IMR-90 (cell line): ENCODE measurements around the gene MMS19. TPM values are rescaled to one million over a fixed set of nuclear protein-coding genes. Genes with fewer than 3 reads are reported as not detected.

Experiments used
- ATAC-seq: fragments of 200-7000 bp; cut with Tn5 transposase; 2 replicates; pipeline ENCODE4 v1.9.1; 2020; ENCODE audit warnings: low read depth, mild to moderate bottlenecking, moderate library complexity
- BruUV-seq: library from RNA; stranded (reverse); fragments of 400-500 nt; replicated peaks from 2 replicates; lab custom pipeline; 2021; lab: Mats Ljungman, UMichigan
- CTCF ChIA-PET: fragments of 300-600 bp; formaldehyde crosslinking; extraction: SDS; loops from one replicate; lab custom pipeline; 2021; ENCODE audit warnings: antibody characterized with exemption; lab: Yijun Ruan, JAX
- POLR2A ChIA-PET: fragments of 300-600 bp; sonication (Branson Sonifier 250); formaldehyde crosslinking; loops from one replicate; lab custom pipeline; 2022; ENCODE audit warnings: antibody characterized with exemption; ENCODE audit not compliant: unreplicated experiment; lab: Charles Lee
- DNase-seq: peaks from one replicate; pipeline ENCODE4 v3.0.0; 2013
- H2AFZ ChIP-seq: replicated peaks from 2 replicates; pipeline ENCODE3; 2013; ENCODE audit warnings: low read length, mild to moderate bottlenecking; ENCODE audit not compliant: poor library complexity
- H2AK5ac ChIP-seq: 2 replicates; pipeline ENCODE4 v1.6.1; 2013; ENCODE audit warnings: low read depth, low read length, inconsistent platforms
- H2AK9ac ChIP-seq: replicated peaks from 2 replicates; pipeline ENCODE3; 2013; ENCODE audit warnings: mild to moderate bottlenecking, low read depth, low read length, moderate library complexity; ENCODE audit not compliant: poor library complexity
- H2BK120ac ChIP-seq: 2 replicates; pipeline ENCODE4 v1.6.1; 2013; ENCODE audit warnings: low read depth, low read length, inconsistent platforms
- H2BK15ac ChIP-seq: 3 replicates; pipeline ENCODE4 v1.6.1; 2013; ENCODE audit warnings: low read depth, low read length, inconsistent platforms
- H2BK20ac ChIP-seq: 2 replicates; pipeline ENCODE4 v1.6.1; 2013; ENCODE audit warnings: low read depth, mild to moderate bottlenecking, inconsistent platforms, low read length, moderate library complexity
- H2BK5ac ChIP-seq: 2 replicates; pipeline ENCODE4 v1.6.1; 2013; ENCODE audit warnings: mild to moderate bottlenecking, low read depth, low read length, inconsistent platforms; ENCODE audit not compliant: poor library complexity, severe bottlenecking
- H3K14ac ChIP-seq: replicated peaks from 2 replicates; pipeline ENCODE4 v1.6.1; 2013; ENCODE audit warnings: low read depth, low read length, inconsistent platforms
- H3K18ac ChIP-seq: 2 replicates; pipeline ENCODE4 v1.6.1; 2013; ENCODE audit warnings: low read depth, low read length, control low read depth
- H3K23ac ChIP-seq: 2 replicates; pipeline ENCODE4 v1.6.1; 2013; ENCODE audit warnings: low read depth, low read length, inconsistent platforms
- H3K27ac ChIP-seq: 2 replicates; pipeline ENCODE4 v1.5.1; 2013; ENCODE audit warnings: mild to moderate bottlenecking, control low read depth, low read length; ENCODE audit not compliant: insufficient read depth
- H3K27me3 ChIP-seq: 2 replicates; pipeline ENCODE4 v1.6.1; 2013; ENCODE audit warnings: low read length; ENCODE audit not compliant: control insufficient read depth, insufficient read depth
- H3K36me3 ChIP-seq: 2 replicates; pipeline ENCODE4 v1.6.1; 2013; ENCODE audit warnings: low read length, mixed read lengths; ENCODE audit not compliant: control insufficient read depth, insufficient read depth
- H3K4ac ChIP-seq: 2 replicates; pipeline ENCODE4 v1.6.1; 2013; ENCODE audit warnings: low read depth, low read length, inconsistent platforms
- H3K4me1 ChIP-seq: 2 replicates; pipeline ENCODE4 v1.6.1; 2013; ENCODE audit warnings: low read length, mixed read lengths; ENCODE audit not compliant: control insufficient read depth, insufficient read depth
- H3K4me2 ChIP-seq: 2 replicates; pipeline ENCODE4 v1.6.1; 2013; ENCODE audit warnings: low read depth, mild to moderate bottlenecking, control low read depth, low read length, moderate library complexity
- H3K4me3 ChIP-seq: 2 replicates; pipeline ENCODE4 v1.5.1; 2013; ENCODE audit warnings: low read depth, mild to moderate bottlenecking, control low read depth, low read length, moderate library complexity; ENCODE audit not compliant: insufficient read depth
- H3K56ac ChIP-seq: 2 replicates; pipeline ENCODE4 v1.6.1; 2013; ENCODE audit warnings: low read length, inconsistent platforms; ENCODE audit not compliant: insufficient read depth; ENCODE audit errors: extremely low read depth
- H3K79me1 ChIP-seq, 2 experiments: 2 replicates each; pipeline ENCODE4 v1.6.1; 2013; ENCODE audit warnings: low read length in 2 of 2, inconsistent platforms in 1 of 2, low read depth in 1 of 2
- H3K9ac ChIP-seq: 2 replicates; pipeline ENCODE4 v1.6.1; 2013; ENCODE audit warnings: low read depth, low read length, control low read depth
- H3K9me1 ChIP-seq: 2 replicates; pipeline ENCODE4 v1.6.1; 2013; ENCODE audit warnings: low read length, inconsistent platforms; ENCODE audit not compliant: insufficient read depth
- H3K9me3 ChIP-seq: 2 replicates; pipeline ENCODE4 v1.6.1; 2013; ENCODE audit warnings: low read length; ENCODE audit not compliant: control insufficient read depth, insufficient read depth
- H4K20me1 ChIP-seq: 2 replicates; pipeline ENCODE4 v1.6.1; 2013; ENCODE audit warnings: low read length, inconsistent platforms; ENCODE audit not compliant: insufficient read depth
- H4K5ac ChIP-seq: 2 replicates; pipeline ENCODE4 v1.6.1; 2013; ENCODE audit warnings: mild to moderate bottlenecking, low read depth, low read length, control low read depth
- H4K8ac ChIP-seq, 2 experiments: 2 replicates each; pipeline ENCODE4 v1.6.1; 2013; ENCODE audit warnings: low read depth in 2 of 2, low read length in 2 of 2, control low read depth in 1 of 2, inconsistent platforms in 1 of 2
- H4K91ac ChIP-seq: 2 replicates; pipeline ENCODE4 v1.6.1; 2013; ENCODE audit warnings: low read depth, low read length, inconsistent platforms; ENCODE audit not compliant: insufficient read depth
- CEBPB ChIP-seq: IDR thresholded peaks from 2 replicates; pipeline ENCODE4 v1.6.1; 2012; ENCODE audit warnings: low read depth, low read length, improper control_type of control experiment
- CHD1 ChIP-seq: IDR thresholded peaks from 2 replicates; pipeline ENCODE4 v1.6.1; 2012; ENCODE audit warnings: low read depth, low read length, improper control_type of control experiment
- ELK1 ChIP-seq: fragments of 150-350 bp; IDR thresholded peaks from 2 replicates; pipeline ENCODE4 v1.6.1; 2016; ENCODE audit warnings: low read depth, mild to moderate bottlenecking, low read length, moderate library complexity, borderline replicate concordance
- MAZ ChIP-seq: IDR thresholded peaks from 2 replicates; pipeline ENCODE4 v1.6.1; 2012; ENCODE audit warnings: low read depth, mild to moderate bottlenecking, low read length, improper control_type of control experiment, moderate library complexity, borderline replicate concordance
- MXI1 ChIP-seq: IDR thresholded peaks from 2 replicates; pipeline ENCODE4 v1.6.1; 2012; ENCODE audit warnings: low read depth, mild to moderate bottlenecking, low read length, moderate library complexity, borderline replicate concordance
- POLR2A ChIP-seq: IDR thresholded peaks from 2 replicates; pipeline ENCODE4 v1.6.1; 2012; ENCODE audit warnings: mild to moderate bottlenecking, low read depth, low read length
- RAD21 ChIP-seq: IDR thresholded peaks from 2 replicates; pipeline ENCODE4 v1.6.1; 2012; ENCODE audit warnings: low read length, improper control_type of control experiment
- RCOR1 ChIP-seq: IDR thresholded peaks from 2 replicates; pipeline ENCODE4 v1.6.1; 2012; ENCODE audit warnings: mild to moderate bottlenecking, low read length, improper control_type of control experiment; ENCODE audit not compliant: insufficient replicate concordance
- WGBS, 2 experiments: methylation state at CpG; one replicate each; pipeline versions ENCODE4 v1.1.5 to v1.1.7; 2013; ENCODE audit warnings: missing lambda C conversion rate in 2 of 2; ENCODE audit not compliant: insufficient read length in 1 of 2; ENCODE audit errors: extremely low coverage in 2 of 2; 5-methylcytosine and 5-hydroxymethylcytosine counted together
- dilution Hi-C: fragments of 300-500 bp; cut with HindIII; formaldehyde crosslinking; loops from one replicate; pipeline ENCODE4 v1.14.3; 2018; ENCODE audit warnings: low sequenced_read_pairs; ENCODE audit not compliant: unreplicated experiment
- in situ Hi-C: fragments of 300-500 bp; cut with MboI; formaldehyde crosslinking; loops from 3 replicates; pipeline ENCODE4 v1.14.3; 2019; ENCODE audit warnings: low sequenced_read_pairs, inconsistent platforms, mixed read lengths
- intact Hi-C: fragments of 100-400 bp; cut with micrococcal nuclease; formaldehyde crosslinking; loops from 2 replicates; pipeline ENCODE4 v1.10.0; 2022
- polyA plus RNA-seq, 3 experiments: library from polyadenylated mRNA; depleted of rRNA; stranded (reverse); fragments of >200 nt; gene quantifications; 2 replicates each; pipeline ENCODE4 v1.2.3, GENCODE V29; 2012; ENCODE audit warnings: low replicate concordance in 1 of 3
- total RNA-seq: library from RNA; depleted of rRNA; stranded (reverse); fragments of >200 nt; gene quantifications from 2 replicates; pipeline ENCODE4 v1.2.3, GENCODE V29; 2012

The MMS19 gene
- total and polyA plus RNA-seq, 2 of the 4 experiments (the other 2 are of a cell fraction): 70.1 to 72.7 TPM

GRCh38 chr10:97450828-97451227 is 47.4 kb downstream of the MMS19 start:
- ATAC-seq (no peak), DNase-seq (no peak)
- Histone ChIP-seq H4K5ac (no peak overlapping the region), H4K8ac (no peak overlapping the region), H3K4me2 (no peak overlapping the region), H3K4me3 (no peak overlapping the region), H2AK5ac (no peak overlapping the region), H2BK15ac (no peak overlapping the region), H2AFZ (no peak overlapping the region), H3K79me1 (peaks cover 55 to 88% of the 10 kb centered on the region in 2 experiments), H3K9me3 (no peaks in the 10 kb centered on the region), H4K91ac (no peak overlapping the region), H3K14ac (no peak overlapping the region), H2BK5ac (no peak overlapping the region), H2BK120ac (no peak overlapping the region), H3K9ac (no peak overlapping the region), H3K56ac (no peak overlapping the region), H3K9me1 (peaks cover 23% of the 10 kb centered on the region), H3K36me3 (peaks cover 43% of the 10 kb centered on the region), H3K27ac (no peak overlapping the region), H3K4me1 (peaks cover 5% of the 10 kb centered on the region; the same call in 1 of the 2 replicates), H3K4ac (no peak overlapping the region), H4K20me1 (peaks cover 50% of the 10 kb centered on the region), H2BK20ac (no peak overlapping the region), H3K27me3 (no peaks in the 10 kb centered on the region), H2AK9ac (no peak overlapping the region), H3K18ac (no peak overlapping the region), H3K23ac (no peak overlapping the region)
- CTCF ChIA-PET: no interaction called here
- TF ChIP-seq RAD21: no peak
- TF ChIP-seq MAZ: no peak
- no peak for TF ChIP-seq CEBPB
- no peak for TF ChIP-seq POLR2A
- TF ChIP-seq RCOR1: no peak
- no peak for TF ChIP-seq ELK1
- no peak for TF ChIP-seq CHD1
- TF ChIP-seq MXI1: no peak
- WGBS, 2 experiments: no CpG with 5 or more reads among the region's 2 CpGs
- intact Hi-C loops: no loop called here
- in situ Hi-C loops: no loop called here
- dilution Hi-C loops: no loop called here
- POLR2A ChIA-PET: no interaction called here
- BruUV-seq: no TSS peak
